IMR-90 (cell line): ENCODE results near the gene FNDC4. TPM values are rescaled to one million over a fixed set of nuclear protein-coding genes. Genes with fewer than 3 reads are reported as not detected.

Source experiments
- ATAC-seq: fragments of 200-7000 bp; cut with Tn5 transposase; 2 replicates; pipeline ENCODE4 v1.9.1; 2020; ENCODE audit warnings: low read depth, mild to moderate bottlenecking, moderate library complexity
- BruUV-seq: library from RNA; stranded (reverse); fragments of 400-500 nt; replicated peaks from 2 replicates; lab custom pipeline; 2021; lab: Mats Ljungman, UMichigan
- CTCF ChIA-PET: fragments of 300-600 bp; formaldehyde crosslinking; extraction: SDS; loops from one replicate; lab custom pipeline; 2021; ENCODE audit warnings: antibody characterized with exemption; lab: Yijun Ruan, JAX
- POLR2A ChIA-PET: fragments of 300-600 bp; sonication (Branson Sonifier 250); formaldehyde crosslinking; loops from one replicate; lab custom pipeline; 2022; ENCODE audit warnings: antibody characterized with exemption; ENCODE audit not compliant: unreplicated experiment; lab: Charles Lee
- DNase-seq: peaks from one replicate; pipeline ENCODE4 v3.0.0; 2013
- H2AFZ ChIP-seq: replicated peaks from 2 replicates; pipeline ENCODE3; 2013; ENCODE audit warnings: low read length, mild to moderate bottlenecking; ENCODE audit not compliant: poor library complexity
- H2AK5ac ChIP-seq: 2 replicates; pipeline ENCODE4 v1.6.1; 2013; ENCODE audit warnings: low read depth, low read length, inconsistent platforms
- H2AK9ac ChIP-seq: replicated peaks from 2 replicates; pipeline ENCODE3; 2013; ENCODE audit warnings: mild to moderate bottlenecking, low read depth, low read length, moderate library complexity; ENCODE audit not compliant: poor library complexity
- H2BK120ac ChIP-seq: 2 replicates; pipeline ENCODE4 v1.6.1; 2013; ENCODE audit warnings: low read depth, low read length, inconsistent platforms
- H2BK15ac ChIP-seq: 3 replicates; pipeline ENCODE4 v1.6.1; 2013; ENCODE audit warnings: low read depth, low read length, inconsistent platforms
- H2BK20ac ChIP-seq: 2 replicates; pipeline ENCODE4 v1.6.1; 2013; ENCODE audit warnings: low read depth, mild to moderate bottlenecking, inconsistent platforms, low read length, moderate library complexity
- H2BK5ac ChIP-seq: 2 replicates; pipeline ENCODE4 v1.6.1; 2013; ENCODE audit warnings: mild to moderate bottlenecking, low read depth, low read length, inconsistent platforms; ENCODE audit not compliant: poor library complexity, severe bottlenecking
- H3K14ac ChIP-seq: replicated peaks from 2 replicates; pipeline ENCODE4 v1.6.1; 2013; ENCODE audit warnings: low read depth, low read length, inconsistent platforms
- H3K18ac ChIP-seq: 2 replicates; pipeline ENCODE4 v1.6.1; 2013; ENCODE audit warnings: low read depth, low read length, control low read depth
- H3K23ac ChIP-seq: 2 replicates; pipeline ENCODE4 v1.6.1; 2013; ENCODE audit warnings: low read depth, low read length, inconsistent platforms
- H3K27ac ChIP-seq: 2 replicates; pipeline ENCODE4 v1.5.1; 2013; ENCODE audit warnings: mild to moderate bottlenecking, control low read depth, low read length; ENCODE audit not compliant: insufficient read depth
- H3K27me3 ChIP-seq: 2 replicates; pipeline ENCODE4 v1.6.1; 2013; ENCODE audit warnings: low read length; ENCODE audit not compliant: control insufficient read depth, insufficient read depth
- H3K36me3 ChIP-seq: 2 replicates; pipeline ENCODE4 v1.6.1; 2013; ENCODE audit warnings: low read length, mixed read lengths; ENCODE audit not compliant: control insufficient read depth, insufficient read depth
- H3K4ac ChIP-seq: 2 replicates; pipeline ENCODE4 v1.6.1; 2013; ENCODE audit warnings: low read depth, low read length, inconsistent platforms
- H3K4me1 ChIP-seq: 2 replicates; pipeline ENCODE4 v1.6.1; 2013; ENCODE audit warnings: low read length, mixed read lengths; ENCODE audit not compliant: control insufficient read depth, insufficient read depth
- H3K4me2 ChIP-seq: 2 replicates; pipeline ENCODE4 v1.6.1; 2013; ENCODE audit warnings: low read depth, mild to moderate bottlenecking, control low read depth, low read length, moderate library complexity
- H3K4me3 ChIP-seq: 2 replicates; pipeline ENCODE4 v1.5.1; 2013; ENCODE audit warnings: low read depth, mild to moderate bottlenecking, control low read depth, low read length, moderate library complexity; ENCODE audit not compliant: insufficient read depth
- H3K56ac ChIP-seq: 2 replicates; pipeline ENCODE4 v1.6.1; 2013; ENCODE audit warnings: low read length, inconsistent platforms; ENCODE audit not compliant: insufficient read depth; ENCODE audit errors: extremely low read depth
- H3K79me1 ChIP-seq, 2 experiments: 2 replicates each; pipeline ENCODE4 v1.6.1; 2013; ENCODE audit warnings: low read length in 2 of 2, inconsistent platforms in 1 of 2, low read depth in 1 of 2
- H3K9ac ChIP-seq: 2 replicates; pipeline ENCODE4 v1.6.1; 2013; ENCODE audit warnings: low read depth, low read length, control low read depth
- H3K9me1 ChIP-seq: 2 replicates; pipeline ENCODE4 v1.6.1; 2013; ENCODE audit warnings: low read length, inconsistent platforms; ENCODE audit not compliant: insufficient read depth
- H3K9me3 ChIP-seq: 2 replicates; pipeline ENCODE4 v1.6.1; 2013; ENCODE audit warnings: low read length; ENCODE audit not compliant: control insufficient read depth, insufficient read depth
- H4K20me1 ChIP-seq: 2 replicates; pipeline ENCODE4 v1.6.1; 2013; ENCODE audit warnings: low read length, inconsistent platforms; ENCODE audit not compliant: insufficient read depth
- H4K5ac ChIP-seq: 2 replicates; pipeline ENCODE4 v1.6.1; 2013; ENCODE audit warnings: mild to moderate bottlenecking, low read depth, low read length, control low read depth
- H4K8ac ChIP-seq, 2 experiments: 2 replicates each; pipeline ENCODE4 v1.6.1; 2013; ENCODE audit warnings: low read depth in 2 of 2, low read length in 2 of 2, control low read depth in 1 of 2, inconsistent platforms in 1 of 2
- H4K91ac ChIP-seq: 2 replicates; pipeline ENCODE4 v1.6.1; 2013; ENCODE audit warnings: low read depth, low read length, inconsistent platforms; ENCODE audit not compliant: insufficient read depth
- MXI1 ChIP-seq: IDR thresholded peaks from 2 replicates; pipeline ENCODE4 v1.6.1; 2012; ENCODE audit warnings: low read depth, mild to moderate bottlenecking, low read length, moderate library complexity, borderline replicate concordance
- NFE2L2 ChIP-seq: fragments of 150-350 bp; IDR thresholded peaks from 2 replicates; pipeline ENCODE4 v1.6.1; 2016; ENCODE audit warnings: low read depth, mild to moderate bottlenecking, low read length
- RCOR1 ChIP-seq: IDR thresholded peaks from 2 replicates; pipeline ENCODE4 v1.6.1; 2012; ENCODE audit warnings: mild to moderate bottlenecking, low read length, improper control_type of control experiment; ENCODE audit not compliant: insufficient replicate concordance
- WGBS, 2 experiments: methylation state at CpG; one replicate each; pipeline versions ENCODE4 v1.1.5 to v1.1.7; 2013; ENCODE audit warnings: missing lambda C conversion rate in 2 of 2; ENCODE audit not compliant: insufficient read length in 1 of 2; ENCODE audit errors: extremely low coverage in 2 of 2; 5-methylcytosine and 5-hydroxymethylcytosine counted together
- dilution Hi-C: fragments of 300-500 bp; cut with HindIII; formaldehyde crosslinking; loops from one replicate; pipeline ENCODE4 v1.14.3; 2018; ENCODE audit warnings: low sequenced_read_pairs; ENCODE audit not compliant: unreplicated experiment
- in situ Hi-C: fragments of 300-500 bp; cut with MboI; formaldehyde crosslinking; loops from 3 replicates; pipeline ENCODE4 v1.14.3; 2019; ENCODE audit warnings: low sequenced_read_pairs, inconsistent platforms, mixed read lengths
- intact Hi-C: fragments of 100-400 bp; cut with micrococcal nuclease; formaldehyde crosslinking; loops from 2 replicates; pipeline ENCODE4 v1.10.0; 2022
- polyA plus RNA-seq, 3 experiments: library from polyadenylated mRNA; depleted of rRNA; stranded (reverse); fragments of >200 nt; gene quantifications; 2 replicates each; pipeline ENCODE4 v1.2.3, GENCODE V29; 2012; ENCODE audit warnings: low replicate concordance in 1 of 3
- total RNA-seq: library from RNA; depleted of rRNA; stranded (reverse); fragments of >200 nt; gene quantifications from 2 replicates; pipeline ENCODE4 v1.2.3, GENCODE V29; 2012

FNDC4 gene
- total and polyA plus RNA-seq, 2 of the 4 experiments (the other 2 are of a cell fraction), result 7.3 to 11.1 TPM

- dilution Hi-C loops, result no loop called here
- in situ Hi-C loops, result no loop called here
These were observed 25.3 kb upstream of the FNDC4 start for GRCh38 chr2:27520316-27520715.

More at GRCh38 chr2:27520316-27520715, 25.3 kb upstream of the FNDC4 start:
- ChIA-PET POLR2A (no interaction called here), CTCF (no interaction called here)
- Histone ChIP-seq H3K9me3 (0 out of 2 replicates have a peak, but pooled peaks cover 2% of the 10 kb centered on the region), H2BK120ac (no peak overlapping the region), H2BK5ac (no peak overlapping the region), H3K36me3 (no peaks in the 10 kb centered on the region), H2AK5ac (no peak overlapping the region), H3K79me1 (no peaks in the 10 kb centered on the region), H3K14ac (no peak overlapping the region), H4K5ac (no peak overlapping the region), H3K9ac (no peak overlapping the region), H3K27ac (no peak overlapping the region), H3K9me1 (no peaks in the 10 kb centered on the region), H4K91ac (no peak overlapping the region), H4K8ac (no peak overlapping the region), H2AK9ac (no peak overlapping the region), H3K4me2 (no peak overlapping the region), H3K18ac (no peak overlapping the region), H3K4ac (no peak overlapping the region), H3K27me3 (peaks cover 28% of the 10 kb centered on the region), H3K56ac (no peak overlapping the region), H3K4me1 (no peaks in the 10 kb centered on the region), H3K4me3 (no peak overlapping the region), H2BK20ac (no peak overlapping the region), H3K23ac (no peak overlapping the region), H4K20me1 (no peaks in the 10 kb centered on the region), H2BK15ac (no peak overlapping the region), H2AFZ (no peak overlapping the region)
- DNase-seq, result no peak
- TF ChIP-seq NFE2L2, result no peak
- TF ChIP-seq RCOR1, result no peak
- TF ChIP-seq MXI1, result no peak
- 63% methylated on average over 1 of the region's 2 CpGs; no CpG with 5 or more reads in 1 of the 2 experiments for WGBS, 2 experiments
- intact Hi-C loops, result no loop called here
- no peak for ATAC-seq
- no TSS peak for BruUV-seq
